ENCODE results near the gene GOLGA2.
A peak's percentile ranks its signal among the peaks of the same experiment; 100 is the strongest.

GOLGA2 gene, protein sequence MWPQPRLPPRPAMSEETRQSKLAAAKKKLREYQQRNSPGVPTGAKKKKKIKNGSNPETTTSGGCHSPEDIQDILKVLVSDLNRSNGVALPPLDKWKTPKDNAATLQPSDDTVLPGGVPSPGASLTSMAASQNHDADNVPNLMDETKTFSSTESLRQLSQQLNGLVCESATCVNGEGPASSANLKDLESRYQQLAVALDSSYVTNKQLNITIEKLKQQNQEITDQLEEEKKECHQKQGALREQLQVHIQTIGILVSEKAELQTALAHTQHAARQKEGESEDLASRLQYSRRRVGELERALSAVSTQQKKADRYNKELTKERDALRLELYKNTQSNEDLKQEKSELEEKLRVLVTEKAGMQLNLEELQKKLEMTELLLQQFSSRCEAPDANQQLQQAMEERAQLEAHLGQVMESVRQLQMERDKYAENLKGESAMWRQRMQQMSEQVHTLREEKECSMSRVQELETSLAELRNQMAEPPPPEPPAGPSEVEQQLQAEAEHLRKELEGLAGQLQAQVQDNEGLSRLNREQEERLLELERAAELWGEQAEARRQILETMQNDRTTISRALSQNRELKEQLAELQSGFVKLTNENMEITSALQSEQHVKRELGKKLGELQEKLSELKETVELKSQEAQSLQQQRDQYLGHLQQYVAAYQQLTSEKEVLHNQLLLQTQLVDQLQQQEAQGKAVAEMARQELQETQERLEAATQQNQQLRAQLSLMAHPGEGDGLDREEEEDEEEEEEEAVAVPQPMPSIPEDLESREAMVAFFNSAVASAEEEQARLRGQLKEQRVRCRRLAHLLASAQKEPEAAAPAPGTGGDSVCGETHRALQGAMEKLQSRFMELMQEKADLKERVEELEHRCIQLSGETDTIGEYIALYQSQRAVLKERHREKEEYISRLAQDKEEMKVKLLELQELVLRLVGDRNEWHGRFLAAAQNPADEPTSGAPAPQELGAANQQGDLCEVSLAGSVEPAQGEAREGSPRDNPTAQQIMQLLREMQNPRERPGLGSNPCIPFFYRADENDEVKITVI

GRCh38 chr9:128275198-128276007, at the start of gene GOLGA2:
GOLGA2 (minus strand) TSS chr9:128276007; CDS start chr9:128275976, 31 bp downstream.
- DNase-seq, result peak; percentile 37

DNA sequence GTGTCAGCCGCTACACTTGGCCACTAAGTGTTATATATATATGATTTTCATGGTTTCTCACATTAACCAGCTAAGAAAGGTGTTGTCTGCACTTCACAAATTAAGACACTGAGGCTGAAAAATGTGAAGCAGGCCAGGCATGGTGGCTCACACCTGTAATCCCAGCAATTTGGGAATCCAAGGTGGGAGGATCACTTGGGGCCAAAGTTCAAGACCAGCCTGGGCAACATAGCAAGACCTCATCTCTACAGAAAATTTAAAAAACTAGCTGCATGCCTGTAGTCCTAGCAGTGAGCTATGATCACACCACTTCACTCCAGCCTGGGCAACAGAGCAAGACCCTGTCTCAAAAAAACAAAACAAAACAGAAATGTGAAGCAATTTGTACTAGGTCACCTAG, 48.6 kb upstream of the GOLGA2 start:
- no peak for DNase-seq

DNA sequence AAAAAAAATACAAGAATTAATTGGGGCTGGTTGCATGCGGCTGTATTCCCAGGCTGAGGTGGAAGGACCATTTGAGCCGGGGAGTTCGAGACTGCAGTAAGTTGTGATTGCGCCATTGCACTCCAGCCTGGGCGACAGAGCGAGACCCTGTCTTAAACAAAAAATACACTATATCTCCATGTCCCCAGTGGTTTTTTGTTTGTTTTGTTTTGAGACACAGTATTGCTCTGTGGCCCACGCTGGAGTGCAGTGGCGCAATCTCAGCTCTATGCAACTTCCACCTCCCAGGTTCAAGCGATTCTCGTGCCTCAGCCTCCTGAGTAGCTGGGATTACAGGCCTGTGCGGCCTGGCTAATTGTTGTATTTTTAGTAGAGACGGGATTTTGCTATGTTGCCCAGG, 48.0 kb upstream of the GOLGA2 start:
- DNase-seq, result no peak

DNA sequence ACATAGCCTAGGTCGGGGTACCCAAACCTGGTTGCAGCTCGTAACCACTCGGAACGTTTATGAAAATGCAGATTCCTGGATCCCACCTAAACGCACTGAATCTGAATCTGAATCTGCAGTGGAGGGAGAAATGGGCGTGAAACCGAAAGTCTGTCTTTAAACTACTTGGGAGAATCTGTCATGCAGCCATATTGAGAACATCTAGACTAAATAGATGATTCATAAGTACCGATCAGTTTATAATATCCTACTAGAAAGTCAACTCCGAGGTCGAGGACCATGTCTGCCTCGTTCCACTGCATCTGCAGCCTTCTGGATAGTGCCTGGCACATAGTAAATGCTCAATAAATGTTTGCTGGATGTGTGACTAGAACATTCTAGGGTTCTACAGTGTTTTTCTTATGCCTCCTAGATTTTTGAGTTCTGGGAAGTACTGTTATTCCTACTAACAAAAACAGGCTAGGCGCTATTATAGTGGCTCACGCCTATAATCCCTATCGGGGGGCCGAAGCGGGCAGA, 47.5 kb upstream of the GOLGA2 start:
- no peak for DNase-seq

DNA sequence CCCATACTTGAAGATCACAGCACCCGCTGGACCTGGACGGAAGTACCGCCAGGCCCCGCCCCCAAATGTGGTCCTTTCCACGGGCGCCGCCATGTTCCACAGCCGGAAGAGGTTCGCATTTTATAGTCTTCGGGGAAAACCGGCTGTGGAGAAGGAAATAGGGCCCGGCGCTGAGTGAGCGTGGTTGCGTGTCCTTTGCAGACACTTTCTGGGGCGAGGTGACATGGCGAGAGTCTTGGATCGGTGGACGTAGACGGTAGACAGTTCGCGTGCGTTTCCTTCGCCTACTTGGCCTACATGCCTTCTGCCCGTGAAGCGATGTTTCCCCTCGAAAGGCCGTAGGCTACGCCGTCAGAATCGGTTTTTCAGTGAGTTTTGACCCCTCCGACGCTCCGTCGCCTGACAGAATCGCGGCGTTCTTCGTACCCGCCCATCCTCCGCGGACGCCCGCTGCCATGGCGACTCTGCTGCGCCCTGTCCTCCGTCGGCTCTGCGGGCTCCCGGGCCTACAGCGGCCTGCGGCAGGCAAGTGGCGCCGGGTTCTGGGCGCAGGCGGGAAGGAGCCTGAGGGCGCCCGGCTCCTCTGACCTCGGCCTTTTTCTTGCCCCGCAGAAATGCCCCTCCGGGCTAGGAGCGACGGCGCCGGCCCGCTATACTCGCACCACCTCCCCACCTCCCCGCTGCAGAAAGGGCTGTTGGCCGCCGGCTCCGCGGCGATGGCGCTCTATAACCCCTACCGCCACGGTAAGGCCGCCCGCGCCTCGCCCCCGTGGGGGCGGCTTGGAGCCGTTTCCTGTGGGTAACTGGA, 46.8 kb upstream of the GOLGA2 start, which contains the start of the genes COQ4 and TRUB2:
Gene COQ4 (plus strand): TSS at position 436 of the 808 bp plus-strand sequence. CDS start 20 bp downstream, at position 456.
Gene TRUB2 (minus strand): TSS at position 44 of the 808 bp plus-strand sequence. CDS start 39 bp downstream, at position 5.
- peak; percentile 94 for DNase-seq

GRCh38 chr9:128321879-128322403, 46.1 kb upstream of the GOLGA2 start:
- DNase-seq, result no peak

GRCh38 chr9:128321343-128321742, 45.5 kb upstream of the GOLGA2 start:
- no peak for DNase-seq

- DNase-seq, result no peak
These were observed 41.8 kb upstream of the GOLGA2 start for GRCh38 chr9:128317629-128318028.

GRCh38 chr9:128316421-128316820, 40.6 kb upstream of the GOLGA2 start:
- DNase-seq, result no peak

DNA sequence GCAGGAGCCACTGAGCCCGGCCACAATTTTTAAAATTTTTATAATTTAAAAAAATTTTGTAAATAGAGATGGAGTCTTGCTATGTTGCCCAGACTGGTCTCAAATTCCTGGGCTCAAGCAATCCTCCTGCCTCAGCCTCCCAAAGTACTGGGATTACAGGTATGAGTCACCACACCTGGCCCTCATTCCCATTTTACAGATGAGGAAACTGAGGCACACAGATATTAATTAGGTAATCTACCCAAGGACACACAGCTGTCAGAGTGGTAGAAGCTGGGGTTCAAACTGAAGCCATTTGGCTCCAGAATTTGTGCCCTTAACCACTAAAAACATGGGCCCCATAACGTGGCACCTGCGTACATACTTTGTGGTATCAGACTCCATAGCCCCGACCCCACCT, 38.9 kb upstream of the GOLGA2 start:
- no peak for DNase-seq

DNA sequence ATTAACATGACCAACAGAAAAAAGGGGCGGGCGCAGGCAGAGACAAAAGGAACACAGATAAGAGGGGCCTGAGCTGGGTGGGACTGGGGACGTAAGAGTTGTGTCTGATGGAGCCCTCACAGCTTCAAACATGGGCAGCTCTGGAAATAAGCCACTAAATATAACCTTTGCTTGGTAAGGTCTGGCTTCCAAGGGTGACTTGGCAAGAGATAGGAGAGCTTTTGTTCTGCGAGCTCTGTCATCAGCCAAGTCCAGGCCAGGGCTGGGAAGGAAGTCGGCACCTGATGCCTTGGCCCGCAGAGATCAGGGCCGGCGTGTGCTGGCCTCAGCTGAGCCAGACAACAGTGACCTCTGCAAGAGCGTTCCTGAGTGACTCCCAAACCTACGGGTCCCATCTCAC, 34.7 kb upstream of the GOLGA2 start:
- no peak for DNase-seq

GRCh38 chr9:128309551-128309950, 33.7 kb upstream of the GOLGA2 start:
- no peak for DNase-seq

DNA sequence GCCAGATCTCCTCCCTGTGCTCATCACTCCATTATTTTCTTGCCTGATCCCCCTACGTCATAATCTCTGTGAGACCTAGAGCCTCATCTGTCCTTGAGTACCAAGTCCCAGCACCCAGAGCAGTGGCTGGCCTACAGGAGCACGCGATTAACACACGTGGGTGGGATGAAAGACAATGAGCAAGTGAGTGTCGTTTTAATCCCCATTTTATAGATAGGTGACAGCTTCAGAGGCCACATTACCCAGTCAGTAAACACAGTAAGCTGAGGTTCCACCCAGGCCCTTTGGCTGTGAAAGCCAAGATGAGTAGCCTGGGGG, 29.1 kb upstream of the GOLGA2 start:
- no peak for DNase-seq

- no peak for DNase-seq
These were observed 28.5 kb upstream of the GOLGA2 start for GRCh38 chr9:128304136-128304970.

- no peak for DNase-seq
These were observed 23.0 kb upstream of the GOLGA2 start for GRCh38 chr9:128298535-128299482.

DNA sequence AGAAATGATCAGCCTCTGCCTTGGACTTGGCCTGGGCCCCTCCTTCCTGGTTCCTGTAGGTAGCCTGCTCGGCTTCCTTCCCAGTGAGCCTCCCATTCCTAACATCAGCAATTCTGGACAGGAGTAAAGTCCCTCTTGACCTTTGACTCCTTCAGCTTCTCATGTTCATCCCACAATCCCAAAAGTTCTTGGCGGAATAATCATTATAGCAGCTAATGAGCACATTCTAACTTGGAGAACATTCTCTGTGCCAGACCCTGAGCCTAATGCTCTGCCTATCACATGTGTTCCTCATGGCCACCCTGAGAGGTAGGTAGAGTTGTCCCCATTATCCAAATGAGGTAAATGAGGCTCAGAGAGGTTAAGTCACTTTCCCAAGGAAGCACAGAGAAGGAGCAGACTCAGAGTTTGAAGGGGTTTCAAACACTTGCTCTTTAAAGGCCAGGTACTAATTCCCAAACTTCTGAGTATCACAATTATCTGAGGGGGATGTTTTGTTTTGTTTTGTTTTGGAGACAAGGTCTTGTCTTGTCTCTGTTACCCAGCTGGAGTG, 21.5 kb upstream of the GOLGA2 start:
- no peak for DNase-seq

DNA sequence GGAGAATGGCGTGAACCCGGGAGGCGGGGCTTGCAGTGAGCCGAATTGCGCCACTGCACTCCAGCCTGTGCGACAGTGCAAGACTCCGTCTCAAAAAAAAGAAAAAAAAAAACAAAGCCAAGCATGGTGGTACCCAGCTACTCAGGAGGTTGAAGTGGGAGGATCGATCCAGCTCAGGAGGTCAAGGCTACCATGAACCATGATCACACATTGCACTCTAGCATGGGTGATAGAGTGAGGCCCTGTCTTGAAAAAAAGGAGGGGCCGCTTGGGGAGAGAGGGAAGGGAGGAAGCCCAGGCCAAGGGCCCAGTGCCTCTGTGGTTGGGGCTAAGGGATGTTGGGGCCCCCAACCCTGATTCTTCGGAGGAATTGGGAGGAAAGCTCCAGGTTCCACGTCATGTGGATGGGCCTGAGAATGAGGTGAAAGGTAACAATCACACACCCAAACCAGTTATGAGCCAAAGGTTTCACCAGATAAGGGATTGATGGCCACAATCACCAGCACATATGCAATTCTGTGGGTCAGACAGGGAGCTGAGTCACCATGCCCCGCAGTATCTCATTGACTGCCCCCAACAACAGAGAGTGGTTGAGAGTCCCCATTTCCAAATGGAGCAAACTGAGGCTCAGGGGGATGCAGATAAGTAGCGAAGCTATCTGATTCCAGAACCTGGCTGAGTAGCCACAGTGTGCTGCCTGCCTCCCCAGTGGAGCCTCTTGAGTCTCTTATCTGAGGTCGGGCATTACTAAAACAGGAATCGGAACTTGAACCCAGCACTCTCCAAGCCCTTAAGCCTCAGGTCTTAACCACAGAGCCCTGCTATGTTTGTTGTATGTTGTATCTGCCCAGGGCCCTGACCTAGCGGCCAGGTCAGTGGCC, 20.8 kb upstream of the GOLGA2 start:
- DNase-seq, result no peak

- no peak for DNase-seq
These were observed 18.3 kb upstream of the GOLGA2 start for GRCh38 chr9:128294142-128294541.
